Measurements from ENCODE around the gene DTX2. TPM values are rescaled to one million over a fixed set of nuclear protein-coding genes. Genes with fewer than 3 reads are reported as not detected.
"Not testable (repeated sequence)": the region's sequence is repeated elsewhere in the genome, so short reads cannot be mapped to it uniquely, and the experiment has no call there.

The DTX2 gene
- total and polyA plus RNA-seq, 8 donors: 20.0 to 252 (median 41.9) TPM

DNA sequence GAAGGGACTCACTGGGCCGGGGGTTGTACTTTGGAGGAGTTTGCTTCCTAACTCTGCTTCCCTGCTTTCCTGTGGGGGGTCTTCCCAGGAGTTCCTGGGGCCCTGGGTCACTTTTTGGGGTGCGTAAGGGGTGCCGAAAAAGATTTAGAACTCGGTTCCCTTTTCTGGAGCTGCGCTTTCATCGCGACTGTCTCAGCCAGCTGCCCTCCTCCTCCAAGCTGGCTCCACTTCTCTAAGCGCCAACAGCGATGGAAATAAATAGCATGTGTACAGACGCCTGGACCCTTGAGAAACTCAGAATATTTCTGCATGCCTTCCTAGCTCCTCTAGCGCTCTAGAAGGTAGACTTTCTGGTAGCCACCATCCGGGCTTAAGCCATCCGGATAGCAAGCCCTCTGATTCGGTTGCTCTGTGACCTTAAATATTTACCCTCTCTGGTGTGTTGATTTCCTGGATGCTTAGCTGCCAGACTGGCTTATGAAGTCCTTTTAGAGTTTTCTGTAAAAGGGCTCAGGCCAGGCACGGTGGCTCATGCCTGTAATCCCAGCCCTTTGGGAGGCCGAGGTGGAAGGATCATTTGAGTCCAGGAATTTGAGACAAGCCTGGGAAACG lies 868 bp downstream of the DTX2 start:
- H3K27ac ChIP-seq; intact Hi-C loops (cut with DNase I; ENCODE audit: low total_unique reads); DNase-seq; H3K36me3 ChIP-seq; H3K27me3 ChIP-seq; H3K4me3 ChIP-seq; H3K9me3 ChIP-seq: not testable (repeated sequence)
- whole genome bisulfite sequencing, 5 donors: no CpG with 5 or more reads among the region's 17 CpGs
- peaks cover 6 to 27% (median 8%) of the 10 kb centered on the region in 4 donors for H3K4me1 ChIP-seq

DNA sequence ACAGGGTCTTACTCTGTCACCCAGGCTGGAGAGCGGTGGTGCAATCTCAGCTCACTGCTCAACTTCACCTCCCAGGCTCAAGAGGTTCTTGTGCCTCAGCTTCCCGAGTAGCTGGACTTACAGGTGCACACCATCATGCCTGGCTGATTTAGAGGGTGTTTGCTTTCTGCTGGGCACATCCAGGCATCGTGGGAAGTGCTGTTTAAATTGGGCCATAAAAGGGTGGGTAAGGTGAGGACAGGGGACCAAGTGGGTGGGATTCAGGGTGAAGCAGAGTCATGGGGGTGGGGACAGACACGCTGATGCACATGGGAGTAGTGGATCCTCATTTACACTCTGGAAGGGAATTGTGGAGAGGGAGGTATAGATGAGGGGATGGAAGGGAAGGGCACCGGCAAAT lies 3.5 kb downstream of the DTX2 start:
- WGBS, 5 donors: 53 to 64% (median 59%) methylated on average over 3 to 4 of the region's 5 CpGs
- H3K4me3 ChIP-seq; H3K9me3 ChIP-seq; H3K36me3 ChIP-seq; intact Hi-C loops (cut with DNase I; ENCODE audit: low total_unique reads); H3K27me3 ChIP-seq; DNase-seq; H3K27ac ChIP-seq: not testable (repeated sequence)
- peaks cover 9 to 34% (median 11%) of the 10 kb centered on the region in 4 donors for H3K4me1 ChIP-seq

DNA sequence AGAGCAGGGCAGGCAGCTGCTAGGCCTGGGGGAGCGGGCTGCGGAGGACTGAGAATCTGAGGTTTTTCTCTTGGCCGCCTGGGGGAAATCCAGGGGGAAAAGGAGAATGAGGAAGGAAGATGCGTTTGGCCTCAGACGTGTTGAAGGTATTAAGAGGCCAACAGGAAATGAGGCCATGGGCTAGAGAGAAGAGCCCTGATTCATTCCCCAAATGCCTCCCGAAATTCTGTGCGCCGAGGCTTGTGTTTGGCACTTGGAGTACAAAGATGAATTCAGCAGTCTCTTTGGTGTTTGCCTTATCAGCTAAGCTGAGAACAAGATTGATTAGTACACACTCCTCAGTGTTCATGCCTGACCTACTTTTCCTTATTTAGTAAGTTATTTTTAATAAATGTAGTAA lies 4.4 kb downstream of the DTX2 start:
- H3K9me3 ChIP-seq; DNase-seq; H3K27me3 ChIP-seq; intact Hi-C loops (cut with DNase I; ENCODE audit: low total_unique reads); H3K36me3 ChIP-seq; H3K4me3 ChIP-seq: not testable (repeated sequence)
- Histone ChIP-seq H3K27ac (peak overlapping the region in 2 of 5 donors; percentile 45 to 64), H3K4me1 (peaks cover 9 to 34% (median 11%) of the 10 kb centered on the region in 4 donors)
- no CpG with 5 or more reads among the region's 8 CpGs for WGBS, 5 donors

DNA sequence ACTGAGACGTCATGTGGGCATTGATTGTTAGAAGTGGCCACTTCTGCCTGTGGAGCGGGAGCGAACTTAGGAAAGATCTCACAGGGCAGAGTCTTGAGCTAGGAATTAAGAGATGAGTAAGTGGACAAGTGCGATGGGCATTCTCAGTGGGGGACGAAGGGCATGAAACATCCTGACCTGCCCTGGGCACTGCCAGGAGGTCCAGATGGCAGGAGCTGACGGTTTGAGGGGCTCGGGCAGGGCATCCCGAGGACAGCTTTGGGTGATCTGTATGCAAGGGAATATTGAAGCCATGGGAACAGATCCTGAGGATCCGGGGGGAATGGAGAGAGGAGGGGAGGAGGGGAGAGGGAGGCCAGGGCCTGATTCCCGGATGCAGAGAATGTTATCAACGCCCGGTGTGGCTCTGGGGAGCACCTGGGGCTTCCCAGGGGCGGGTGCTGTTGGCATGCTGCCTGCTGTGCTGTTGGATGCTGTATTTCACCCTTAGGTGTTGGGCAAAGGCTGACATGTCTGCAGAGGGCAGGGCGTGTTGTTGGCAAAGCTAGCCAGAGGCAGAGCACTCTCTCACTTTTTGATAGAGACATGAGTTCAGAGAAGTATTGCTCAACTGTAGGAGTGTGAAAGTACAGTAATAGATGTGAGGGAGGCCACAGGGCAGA lies 6.4 kb downstream of the DTX2 start:
- H3K27ac ChIP-seq: peak overlapping the region in 4 of 5 donors; percentile 9 to 59 (median 51)
- H3K4me1 ChIP-seq: peaks cover 9 to 34% (median 11%) of the 10 kb centered on the region in 4 donors
- H3K4me3 ChIP-seq; H3K9me3 ChIP-seq; H3K27me3 ChIP-seq; intact Hi-C loops (cut with DNase I; ENCODE audit: low total_unique reads): not testable (repeated sequence)
- peak; percentile 54 to 81 for DNase-seq
- 47 to 60% (median 54%) methylated on average over 10 to 12 of the region's 14 CpGs for WGBS, 5 donors
- H3K36me3 ChIP-seq: peaks cover 0 to 10% (median 7%) of the 10 kb centered on the region in 4 donors
- TF ChIP-seq POLR2AphosphoS5 (IDR thresholded peaks at IDR 0.05): peak in 1 of 3 donors; percentile 60

DNA sequence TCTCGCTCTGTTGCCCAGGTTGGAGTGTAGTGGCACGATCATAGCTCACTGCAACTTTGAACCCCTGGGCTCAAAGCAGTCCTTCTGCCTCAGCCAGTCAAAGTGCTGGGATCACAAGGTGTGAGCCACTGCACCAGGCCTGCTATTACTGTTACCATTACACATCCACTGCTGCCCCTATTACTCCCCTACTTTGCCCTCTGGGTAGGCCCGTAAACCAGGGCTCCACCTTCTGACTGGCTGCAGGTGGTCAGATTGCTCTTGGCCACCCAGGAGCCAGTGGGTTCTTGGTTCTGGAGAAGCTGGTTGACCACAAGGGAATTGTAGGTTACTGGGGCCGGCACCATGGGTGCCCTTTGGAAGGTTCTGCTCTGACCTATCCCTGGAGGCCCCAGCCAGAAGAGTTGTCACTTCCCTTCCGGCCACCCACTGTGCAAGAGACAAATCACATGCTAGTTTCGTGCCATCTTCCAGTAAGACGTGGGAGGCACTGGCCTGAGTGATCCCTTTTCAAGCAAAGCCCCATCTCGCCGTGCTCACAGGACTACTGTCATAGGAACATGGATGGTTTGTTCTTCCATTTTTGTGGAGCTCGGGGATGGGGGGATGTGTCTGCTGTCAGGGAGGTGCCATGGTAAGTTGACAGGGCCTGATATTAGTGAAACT lies 10.2 kb downstream of the DTX2 start:
- H3K4me3 ChIP-seq; H3K27ac ChIP-seq; H3K27me3 ChIP-seq; intact Hi-C loops (cut with DNase I; ENCODE audit: low total_unique reads); DNase-seq; H3K9me3 ChIP-seq: not testable (repeated sequence)
- Histone ChIP-seq H3K4me1 (peaks cover 6 to 11% (median 7%) of the 10 kb centered on the region in 4 donors), H3K36me3 (peaks cover 0 to 19% (median 8%) of the 10 kb centered on the region in 4 donors)
- WGBS, 5 donors: 79 to 94% (median 92%) methylated on average over 2 to 10 of the region's 10 CpGs

DNA sequence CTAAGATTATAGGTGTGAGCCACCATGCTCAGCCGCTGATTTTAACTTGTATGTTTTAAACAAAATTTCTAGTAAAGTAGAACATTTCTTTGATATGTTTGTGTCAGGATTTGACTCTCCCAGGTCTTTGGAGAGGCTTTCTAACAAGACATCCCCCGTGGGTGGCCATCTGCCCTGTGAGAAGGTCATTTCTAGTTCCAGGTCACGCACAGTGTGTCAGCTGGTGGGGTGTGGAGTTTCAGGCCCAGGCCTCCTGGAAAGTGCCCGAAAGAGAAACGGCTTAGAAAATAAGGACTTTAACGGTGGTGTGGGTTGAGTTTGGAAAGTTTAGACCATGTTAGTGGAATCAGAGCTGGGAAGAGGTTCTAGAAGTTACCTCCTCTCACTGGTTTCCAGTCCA lies 11.6 kb downstream of the DTX2 start:
- H3K4me3 ChIP-seq; H3K27me3 ChIP-seq; H3K9me3 ChIP-seq; DNase-seq; H3K27ac ChIP-seq; intact Hi-C loops (cut with DNase I; ENCODE audit: low total_unique reads); H3K4me1 ChIP-seq: not testable (repeated sequence)
- WGBS, 5 donors: 80 to 97% (median 95%) methylated on average over 1 to 3 of the region's 6 CpGs; no CpG with 5 or more reads in 1 of the 5 donors
- peaks cover 0 to 19% (median 8%) of the 10 kb centered on the region in 4 donors for H3K36me3 ChIP-seq

DNA sequence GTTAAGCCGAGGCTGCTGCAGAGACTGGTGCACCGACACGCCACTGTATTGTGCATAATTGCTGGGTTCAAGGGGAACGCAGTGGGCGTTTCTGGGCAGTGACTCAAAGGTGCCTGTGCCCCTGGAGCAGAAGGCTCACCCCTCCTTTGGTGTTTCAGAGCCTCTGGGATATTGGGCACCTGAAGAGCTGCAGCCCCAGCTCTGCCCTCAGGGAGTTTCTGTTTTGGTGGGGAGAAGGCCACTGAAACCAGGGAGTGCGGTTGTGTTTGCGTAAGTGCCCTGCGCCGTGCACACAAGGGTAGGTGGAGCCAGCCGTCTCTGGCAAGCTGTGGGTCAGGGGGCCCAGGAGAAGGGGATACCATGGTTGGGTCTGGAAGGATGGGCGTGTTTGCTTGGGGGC lies 14.8 kb downstream of the DTX2 start:
- H3K27me3 ChIP-seq; H3K27ac ChIP-seq; intact Hi-C loops (cut with DNase I; ENCODE audit: low total_unique reads); H3K4me1 ChIP-seq; DNase-seq; H3K4me3 ChIP-seq; H3K9me3 ChIP-seq: not testable (repeated sequence)
- peaks cover 6 to 39% (median 19%) of the 10 kb centered on the region in 4 donors for H3K36me3 ChIP-seq
- WGBS, 5 donors: 77 to 100% (median 96%) methylated on average over 2 to 3 of the region's 11 CpGs; no CpG with 5 or more reads in 2 of the 5 donors

DNA sequence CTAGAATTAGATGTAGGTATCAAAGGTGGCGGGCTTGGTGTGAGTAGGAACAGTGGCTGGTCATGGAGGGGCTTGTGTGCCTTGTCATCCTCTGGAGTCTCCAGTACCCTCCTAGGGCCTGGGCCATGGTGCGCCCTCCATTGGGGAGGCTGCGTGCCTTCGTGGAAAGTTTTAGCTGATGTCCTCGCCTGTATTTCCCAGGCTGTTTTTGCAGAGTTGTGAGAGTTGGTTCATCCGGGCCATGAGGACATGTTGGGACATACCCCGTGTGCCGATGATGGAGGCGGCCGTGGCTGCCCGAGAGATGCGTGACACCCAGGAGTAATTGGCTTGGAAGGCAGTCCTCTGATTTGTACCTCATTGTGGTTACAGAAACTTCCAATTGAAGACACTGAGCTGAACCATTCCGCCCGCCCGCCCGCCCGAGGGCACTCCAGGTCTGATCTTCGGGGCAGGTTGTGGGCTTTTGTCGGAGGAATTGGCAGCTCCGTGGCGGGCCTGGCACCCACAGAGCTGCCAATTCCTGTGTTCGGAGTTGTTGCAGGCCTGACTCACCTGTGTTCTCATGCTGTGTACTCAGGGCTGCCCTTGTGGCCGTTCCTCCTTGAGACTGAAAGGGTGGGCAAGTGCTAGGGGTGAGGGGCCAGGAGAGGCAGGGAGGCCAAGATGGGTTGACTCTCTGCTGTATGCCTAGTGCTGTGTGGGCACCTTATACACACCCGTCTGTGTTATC lies 15.4 kb downstream of the DTX2 start:
- H3K27me3 ChIP-seq; DNase-seq; H3K4me1 ChIP-seq; H3K9me3 ChIP-seq; H3K27ac ChIP-seq; H3K4me3 ChIP-seq; intact Hi-C loops (cut with DNase I; ENCODE audit: low total_unique reads): not testable (repeated sequence)
- 83 to 93% (median 90%) methylated on average over 2 to 21 of the region's 24 CpGs for WGBS, 5 donors
- H3K36me3 ChIP-seq: peaks cover 6 to 39% (median 17%) of the 10 kb centered on the region in 4 donors

DNA sequence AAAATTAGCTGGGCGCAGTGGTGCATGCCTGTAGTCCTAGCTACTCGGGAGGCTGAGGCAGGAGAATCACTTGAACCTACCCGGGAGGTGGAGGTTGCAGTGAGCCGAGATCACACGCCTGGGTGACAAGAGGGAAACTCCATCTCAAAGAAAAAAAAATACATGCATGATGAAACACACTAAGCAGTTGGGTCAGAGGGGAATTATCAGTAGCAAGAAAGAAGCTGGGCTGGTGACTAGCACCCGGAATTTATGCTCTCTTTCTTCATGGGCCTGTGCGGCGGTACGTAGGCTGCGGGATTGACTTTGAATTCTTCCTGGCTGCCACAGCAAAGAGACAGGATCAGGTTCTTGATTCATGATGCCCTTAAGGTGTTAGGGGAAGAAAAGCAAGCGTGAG lies 18.1 kb downstream of the DTX2 start:
- H3K4me1 ChIP-seq; H3K4me3 ChIP-seq; H3K9me3 ChIP-seq; intact Hi-C loops (cut with DNase I; ENCODE audit: low total_unique reads); H3K27ac ChIP-seq; H3K27me3 ChIP-seq; DNase-seq: not testable (repeated sequence)
- H3K36me3 ChIP-seq: peaks cover 12 to 52% (median 32%) of the 10 kb centered on the region in 4 donors
- WGBS, 5 donors: 68 to 90% (median 79%) methylated on average over 5 to 10 of the region's 11 CpGs

DNA sequence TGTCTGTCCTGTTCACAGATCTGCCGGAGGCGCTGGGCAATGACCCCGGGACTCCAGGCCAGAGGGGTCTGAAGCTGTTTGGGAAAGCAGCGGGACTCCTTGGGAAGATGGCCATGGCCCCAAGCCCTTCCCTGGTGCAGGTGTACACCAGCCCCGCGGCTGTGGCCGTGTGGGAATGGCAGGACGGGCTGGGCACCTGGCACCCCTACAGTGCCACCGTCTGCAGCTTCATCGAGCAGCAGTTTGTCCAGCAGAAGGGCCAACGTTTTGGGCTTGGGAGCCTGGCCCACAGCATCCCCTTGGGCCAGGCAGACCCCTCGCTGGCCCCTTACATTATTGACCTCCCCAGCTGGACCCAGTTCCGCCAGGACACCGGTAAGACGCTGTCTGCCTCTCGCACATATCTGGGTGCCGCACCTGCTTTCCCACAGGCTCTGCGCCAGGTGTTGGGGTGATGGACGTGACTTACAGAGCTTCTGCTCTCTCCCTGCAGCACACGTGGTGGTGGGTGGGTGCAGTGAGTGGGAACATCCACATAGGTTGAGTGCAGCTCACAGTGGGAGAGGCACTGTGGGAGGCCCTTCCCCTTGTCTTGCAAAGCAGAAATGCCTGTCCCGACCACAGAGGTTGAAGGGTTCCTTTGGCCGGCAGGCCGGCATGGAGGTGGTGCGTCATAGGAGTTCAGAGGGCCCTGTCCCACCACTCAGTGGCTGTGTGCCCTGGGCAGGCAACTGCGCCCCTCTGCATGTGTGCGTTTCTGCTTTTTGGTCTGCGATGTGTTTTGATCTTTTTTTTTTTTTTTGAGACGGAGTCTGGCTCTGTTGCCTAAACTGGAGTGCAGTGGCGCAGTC lies 19.1 kb downstream of the DTX2 start:
- intact Hi-C loops (cut with DNase I; ENCODE audit: low total_unique reads): not testable (repeated sequence)
- WGBS, 5 donors: 71 to 82% (median 81%) methylated on average over 16 to 27 of the region's 29 CpGs

More for the DNA sequence above, 19.1 kb downstream of the DTX2 start:
- not testable (repeated sequence) for H3K27me3 ChIP-seq, DNase-seq, H3K27ac ChIP-seq, H3K4me1 ChIP-seq, H3K9me3 ChIP-seq, H3K4me3 ChIP-seq
- H3K36me3 ChIP-seq: peaks cover 12 to 48% (median 32%) of the 10 kb centered on the region in 4 donors

All from stomach (tissue), 9 donors.